RWPE1 (cell line): ENCODE results near the gene TEX22.
A peak's percentile ranks its signal among the peaks of the same experiment; 100 is the strongest.

Experiments used
- CTCF ChIA-PET: fragments of 350-600 bp; sonication (Branson Sonifier 250); formaldehyde crosslinking; extraction: SDS; loops from one replicate; lab custom pipeline; 2021; lab: Yijun Ruan, JAX
- POLR2A ChIA-PET: fragments of 400-600 bp; formaldehyde crosslinking; extraction: SDS; loops from one replicate; lab custom pipeline; 2020; ENCODE audit warnings: antibody characterized with exemption; ENCODE audit not compliant: low non-redundant PET; lab: Yijun Ruan, JAX
- DNase-seq: peaks from one replicate; pipeline ENCODE4 v3.0.0; 2012; ENCODE audit warnings: low spot score
- H3K27ac ChIP-seq: fragments of 450-650 bp; 2 replicates; pipeline ENCODE4 v1.5.1; 2017
- TF ChIP-seq, protein P1 (sequence below): fragments of 450-650 bp; conservative IDR thresholded peaks from 2 replicates; pipeline ENCODE4 v1.5.1; 2017; ENCODE audit warnings: low read depth, mild to moderate bottlenecking

The TEX22 gene

GRCh38 chr14:105398044-105398725 is at the start of gene TEX22:
TSS of gene TEX22 (plus strand) at chr14:105398538. CDS start at chr14:105399341, 803 bp downstream.
- peak; percentile 73 for DNase-seq
- H3K27ac ChIP-seq, result peak within 1 kb of the TSS; percentile 85
- TF ChIP-seq, protein P1, sequence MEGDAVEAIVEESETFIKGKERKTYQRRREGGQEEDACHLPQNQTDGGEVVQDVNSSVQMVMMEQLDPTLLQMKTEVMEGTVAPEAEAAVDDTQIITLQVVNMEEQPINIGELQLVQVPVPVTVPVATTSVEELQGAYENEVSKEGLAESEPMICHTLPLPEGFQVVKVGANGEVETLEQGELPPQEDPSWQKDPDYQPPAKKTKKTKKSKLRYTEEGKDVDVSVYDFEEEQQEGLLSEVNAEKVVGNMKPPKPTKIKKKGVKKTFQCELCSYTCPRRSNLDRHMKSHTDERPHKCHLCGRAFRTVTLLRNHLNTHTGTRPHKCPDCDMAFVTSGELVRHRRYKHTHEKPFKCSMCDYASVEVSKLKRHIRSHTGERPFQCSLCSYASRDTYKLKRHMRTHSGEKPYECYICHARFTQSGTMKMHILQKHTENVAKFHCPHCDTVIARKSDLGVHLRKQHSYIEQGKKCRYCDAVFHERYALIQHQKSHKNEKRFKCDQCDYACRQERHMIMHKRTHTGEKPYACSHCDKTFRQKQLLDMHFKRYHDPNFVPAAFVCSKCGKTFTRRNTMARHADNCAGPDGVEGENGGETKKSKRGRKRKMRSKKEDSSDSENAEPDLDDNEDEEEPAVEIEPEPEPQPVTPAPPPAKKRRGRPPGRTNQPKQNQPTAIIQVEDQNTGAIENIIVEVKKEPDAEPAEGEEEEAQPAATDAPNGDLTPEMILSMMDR, result no peak
- ChIA-PET CTCF (no interaction called here), POLR2A (no interaction called here)

GRCh38 chr14:105348945-105349699 is 49.2 kb upstream of the TEX22 start:
- ChIA-PET POLR2A (no interaction called here), CTCF (interaction anchor here (0.5 kb wide), 1 partner anchor 68 kb away, joined by 3 read pairs; no protein-coding TSS in a partner anchor)
- H3K27ac ChIP-seq, result no peak overlapping the region
- TF ChIP-seq, protein P1, result no peak
- no peak for DNase-seq

DNA sequence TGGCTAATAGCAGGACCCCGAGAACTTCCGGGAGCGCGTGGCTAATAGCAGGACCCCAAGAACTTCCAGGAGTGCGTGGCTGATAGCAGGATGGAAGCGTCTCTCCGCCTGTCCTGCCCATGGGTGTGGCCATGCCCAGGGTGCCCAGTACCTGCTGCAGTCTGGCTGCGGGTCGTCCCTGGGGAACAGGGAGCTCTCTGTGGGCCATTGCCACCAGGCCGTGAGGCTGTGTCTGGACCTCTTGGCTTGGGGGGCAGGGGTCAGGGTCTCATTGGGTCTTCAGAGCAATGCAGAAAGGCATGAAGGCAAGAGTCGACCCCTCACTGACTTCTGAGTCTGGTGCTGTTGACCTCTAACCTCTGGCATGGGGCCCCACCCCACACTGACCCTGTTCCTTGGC is 48.3 kb upstream of the TEX22 start:
- no peak for DNase-seq
- CTCF ChIA-PET, result interaction anchor here (0.6 kb wide), 2 partner anchors 11 to 16 kb away, joined by 3 read pairs; no protein-coding TSS in a partner anchor

GRCh38 chr14:105350450-105351244 is 47.7 kb upstream of the TEX22 start:
- TF ChIP-seq, protein P1, result no peak
- no peak overlapping the region for H3K27ac ChIP-seq
- CTCF ChIA-PET, result interaction anchor here (0.6 to 2.1 kb wide), 3 partner anchors 10 to 147 kb away, joined by 3 to 5 read pairs (median 3); no protein-coding TSS in a partner anchor
- POLR2A ChIA-PET, result no interaction called here
- DNase-seq, result no peak

More for the DNA sequence above, 48.3 kb upstream of the TEX22 start:
- TF ChIP-seq, protein P1, result no peak
- no peak overlapping the region for H3K27ac ChIP-seq
- POLR2A ChIA-PET, result no interaction called here

DNA sequence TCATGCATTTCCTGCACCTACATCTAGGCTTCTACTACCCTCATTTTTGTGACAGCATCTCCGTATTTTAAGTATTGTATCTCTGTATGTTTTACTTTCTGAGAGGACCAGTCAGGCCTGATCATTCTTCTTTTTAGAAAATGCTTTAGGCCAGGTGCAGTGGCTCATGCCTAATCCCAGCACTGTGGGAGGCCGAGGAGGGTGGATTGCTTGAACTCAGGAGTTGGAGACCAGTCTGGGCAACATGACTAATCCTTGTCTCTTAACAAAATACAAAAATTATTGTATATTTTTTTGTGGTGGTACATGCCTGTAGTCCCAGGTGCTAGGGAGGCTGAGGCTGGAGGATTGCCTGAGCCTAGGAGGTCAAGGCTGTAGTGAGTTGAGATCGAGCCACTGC is 46.9 kb upstream of the TEX22 start:
- H3K27ac ChIP-seq, result peak overlapping the region; percentile 62
- DNase-seq, result no peak
- ChIA-PET CTCF (interaction anchor here (1.0 to 2.1 kb wide), 3 partner anchors 12 to 148 kb away, joined by 3 to 5 read pairs (median 5); no protein-coding TSS in a partner anchor), POLR2A (no interaction called here)
- TF ChIP-seq, protein P1, result no peak
